IMR-90 (cell line): ENCODE results near the gene PGA5. TPM values are rescaled to one million over a fixed set of nuclear protein-coding genes. Genes with fewer than 3 reads are reported as not detected.

Experiments used
- ATAC-seq: fragments of 200-7000 bp; cut with Tn5 transposase; 2 replicates; pipeline ENCODE4 v1.9.1; 2020; ENCODE audit warnings: low read depth, mild to moderate bottlenecking, moderate library complexity
- BruUV-seq: library from RNA; stranded (reverse); fragments of 400-500 nt; replicated peaks from 2 replicates; lab custom pipeline; 2021; lab: Mats Ljungman, UMichigan
- CTCF ChIA-PET: fragments of 300-600 bp; formaldehyde crosslinking; extraction: SDS; loops from one replicate; lab custom pipeline; 2021; ENCODE audit warnings: antibody characterized with exemption; lab: Yijun Ruan, JAX
- POLR2A ChIA-PET: fragments of 300-600 bp; sonication (Branson Sonifier 250); formaldehyde crosslinking; loops from one replicate; lab custom pipeline; 2022; ENCODE audit warnings: antibody characterized with exemption; ENCODE audit not compliant: unreplicated experiment; lab: Charles Lee
- DNase-seq: peaks from one replicate; pipeline ENCODE4 v3.0.0; 2013
- H2AFZ ChIP-seq: replicated peaks from 2 replicates; pipeline ENCODE3; 2013; ENCODE audit warnings: low read length, mild to moderate bottlenecking; ENCODE audit not compliant: poor library complexity
- H2AK5ac ChIP-seq: 2 replicates; pipeline ENCODE4 v1.6.1; 2013; ENCODE audit warnings: low read depth, low read length, inconsistent platforms
- H2AK9ac ChIP-seq: replicated peaks from 2 replicates; pipeline ENCODE3; 2013; ENCODE audit warnings: mild to moderate bottlenecking, low read depth, low read length, moderate library complexity; ENCODE audit not compliant: poor library complexity
- H2BK120ac ChIP-seq: 2 replicates; pipeline ENCODE4 v1.6.1; 2013; ENCODE audit warnings: low read depth, low read length, inconsistent platforms
- H2BK15ac ChIP-seq: 3 replicates; pipeline ENCODE4 v1.6.1; 2013; ENCODE audit warnings: low read depth, low read length, inconsistent platforms
- H2BK20ac ChIP-seq: 2 replicates; pipeline ENCODE4 v1.6.1; 2013; ENCODE audit warnings: low read depth, mild to moderate bottlenecking, inconsistent platforms, low read length, moderate library complexity
- H2BK5ac ChIP-seq: 2 replicates; pipeline ENCODE4 v1.6.1; 2013; ENCODE audit warnings: mild to moderate bottlenecking, low read depth, low read length, inconsistent platforms; ENCODE audit not compliant: poor library complexity, severe bottlenecking
- H3K14ac ChIP-seq: replicated peaks from 2 replicates; pipeline ENCODE4 v1.6.1; 2013; ENCODE audit warnings: low read depth, low read length, inconsistent platforms
- H3K18ac ChIP-seq: 2 replicates; pipeline ENCODE4 v1.6.1; 2013; ENCODE audit warnings: low read depth, low read length, control low read depth
- H3K23ac ChIP-seq: 2 replicates; pipeline ENCODE4 v1.6.1; 2013; ENCODE audit warnings: low read depth, low read length, inconsistent platforms
- H3K27ac ChIP-seq: 2 replicates; pipeline ENCODE4 v1.5.1; 2013; ENCODE audit warnings: mild to moderate bottlenecking, control low read depth, low read length; ENCODE audit not compliant: insufficient read depth
- H3K27me3 ChIP-seq: 2 replicates; pipeline ENCODE4 v1.6.1; 2013; ENCODE audit warnings: low read length; ENCODE audit not compliant: control insufficient read depth, insufficient read depth
- H3K36me3 ChIP-seq: 2 replicates; pipeline ENCODE4 v1.6.1; 2013; ENCODE audit warnings: low read length, mixed read lengths; ENCODE audit not compliant: control insufficient read depth, insufficient read depth
- H3K4ac ChIP-seq: 2 replicates; pipeline ENCODE4 v1.6.1; 2013; ENCODE audit warnings: low read depth, low read length, inconsistent platforms
- H3K4me1 ChIP-seq: 2 replicates; pipeline ENCODE4 v1.6.1; 2013; ENCODE audit warnings: low read length, mixed read lengths; ENCODE audit not compliant: control insufficient read depth, insufficient read depth
- H3K4me2 ChIP-seq: 2 replicates; pipeline ENCODE4 v1.6.1; 2013; ENCODE audit warnings: low read depth, mild to moderate bottlenecking, control low read depth, low read length, moderate library complexity
- H3K4me3 ChIP-seq: 2 replicates; pipeline ENCODE4 v1.5.1; 2013; ENCODE audit warnings: low read depth, mild to moderate bottlenecking, control low read depth, low read length, moderate library complexity; ENCODE audit not compliant: insufficient read depth
- H3K56ac ChIP-seq: 2 replicates; pipeline ENCODE4 v1.6.1; 2013; ENCODE audit warnings: low read length, inconsistent platforms; ENCODE audit not compliant: insufficient read depth; ENCODE audit errors: extremely low read depth
- H3K79me1 ChIP-seq, 2 experiments: 2 replicates each; pipeline ENCODE4 v1.6.1; 2013; ENCODE audit warnings: low read length in 2 of 2, inconsistent platforms in 1 of 2, low read depth in 1 of 2
- H3K9ac ChIP-seq: 2 replicates; pipeline ENCODE4 v1.6.1; 2013; ENCODE audit warnings: low read depth, low read length, control low read depth
- H3K9me1 ChIP-seq: 2 replicates; pipeline ENCODE4 v1.6.1; 2013; ENCODE audit warnings: low read length, inconsistent platforms; ENCODE audit not compliant: insufficient read depth
- H3K9me3 ChIP-seq: 2 replicates; pipeline ENCODE4 v1.6.1; 2013; ENCODE audit warnings: low read length; ENCODE audit not compliant: control insufficient read depth, insufficient read depth
- H4K20me1 ChIP-seq: 2 replicates; pipeline ENCODE4 v1.6.1; 2013; ENCODE audit warnings: low read length, inconsistent platforms; ENCODE audit not compliant: insufficient read depth
- H4K5ac ChIP-seq: 2 replicates; pipeline ENCODE4 v1.6.1; 2013; ENCODE audit warnings: mild to moderate bottlenecking, low read depth, low read length, control low read depth
- H4K8ac ChIP-seq, 2 experiments: 2 replicates each; pipeline ENCODE4 v1.6.1; 2013; ENCODE audit warnings: low read depth in 2 of 2, low read length in 2 of 2, control low read depth in 1 of 2, inconsistent platforms in 1 of 2
- H4K91ac ChIP-seq: 2 replicates; pipeline ENCODE4 v1.6.1; 2013; ENCODE audit warnings: low read depth, low read length, inconsistent platforms; ENCODE audit not compliant: insufficient read depth
- BHLHE40 ChIP-seq: fragments of 150-350 bp; IDR thresholded peaks from 2 replicates; pipeline ENCODE4 v1.6.1; 2016; ENCODE audit warnings: mild to moderate bottlenecking, low read depth, low read length
- CEBPB ChIP-seq: IDR thresholded peaks from 2 replicates; pipeline ENCODE4 v1.6.1; 2012; ENCODE audit warnings: low read depth, low read length, improper control_type of control experiment
- CHD1 ChIP-seq: IDR thresholded peaks from 2 replicates; pipeline ENCODE4 v1.6.1; 2012; ENCODE audit warnings: low read depth, low read length, improper control_type of control experiment
- MAFK ChIP-seq: IDR thresholded peaks from 2 replicates; pipeline ENCODE4 v1.6.1; 2012; ENCODE audit warnings: low read depth, low read length, improper control_type of control experiment
- NFE2L2 ChIP-seq: fragments of 150-350 bp; IDR thresholded peaks from 2 replicates; pipeline ENCODE4 v1.6.1; 2016; ENCODE audit warnings: low read depth, mild to moderate bottlenecking, low read length
- RCOR1 ChIP-seq: IDR thresholded peaks from 2 replicates; pipeline ENCODE4 v1.6.1; 2012; ENCODE audit warnings: mild to moderate bottlenecking, low read length, improper control_type of control experiment; ENCODE audit not compliant: insufficient replicate concordance
- RFX5 ChIP-seq: IDR thresholded peaks from 2 replicates; pipeline ENCODE4 v1.8.0; 2012; ENCODE audit warnings: low read depth, mild to moderate bottlenecking, low read length, moderate library complexity
- SMC3 ChIP-seq: fragments of 150-350 bp; IDR thresholded peaks from 2 replicates; pipeline ENCODE4 v1.6.1; 2016; ENCODE audit warnings: low read depth, mild to moderate bottlenecking, antibody characterized with exemption, low read length, moderate library complexity
- WGBS, 2 experiments: methylation state at CpG; one replicate each; pipeline versions ENCODE4 v1.1.5 to v1.1.7; 2013; ENCODE audit warnings: missing lambda C conversion rate in 2 of 2; ENCODE audit not compliant: insufficient read length in 1 of 2; ENCODE audit errors: extremely low coverage in 2 of 2; 5-methylcytosine and 5-hydroxymethylcytosine counted together
- dilution Hi-C: fragments of 300-500 bp; cut with HindIII; formaldehyde crosslinking; loops from one replicate; pipeline ENCODE4 v1.14.3; 2018; ENCODE audit warnings: low sequenced_read_pairs; ENCODE audit not compliant: unreplicated experiment
- in situ Hi-C: fragments of 300-500 bp; cut with MboI; formaldehyde crosslinking; loops from 3 replicates; pipeline ENCODE4 v1.14.3; 2019; ENCODE audit warnings: low sequenced_read_pairs, inconsistent platforms, mixed read lengths
- intact Hi-C: fragments of 100-400 bp; cut with micrococcal nuclease; formaldehyde crosslinking; loops from 2 replicates; pipeline ENCODE4 v1.10.0; 2022
- polyA plus RNA-seq, 3 experiments: library from polyadenylated mRNA; depleted of rRNA; stranded (reverse); fragments of >200 nt; gene quantifications; 2 replicates each; pipeline ENCODE4 v1.2.3, GENCODE V29; 2012; ENCODE audit warnings: low replicate concordance in 1 of 3
- total RNA-seq: library from RNA; depleted of rRNA; stranded (reverse); fragments of >200 nt; gene quantifications from 2 replicates; pipeline ENCODE4 v1.2.3, GENCODE V29; 2012
- TF ChIP-seq, protein P1 (sequence below): fragments of 150-350 bp; IDR thresholded peaks from 2 replicates; pipeline ENCODE4 v1.6.1; 2017; ENCODE audit warnings: mild to moderate bottlenecking, antibody characterized with exemption, low read length, low read depth
- TF ChIP-seq, protein P2 (sequence below): fragments of 150-350 bp; IDR thresholded peaks from 2 replicates; pipeline ENCODE4 v1.6.1; 2016; ENCODE audit warnings: low read depth, mild to moderate bottlenecking, low read length, moderate library complexity, borderline replicate concordance

Gene PGA5
- total and polyA plus RNA-seq, 2 of the 4 experiments (the other 2 are of a cell fraction) = not detected

DNA sequence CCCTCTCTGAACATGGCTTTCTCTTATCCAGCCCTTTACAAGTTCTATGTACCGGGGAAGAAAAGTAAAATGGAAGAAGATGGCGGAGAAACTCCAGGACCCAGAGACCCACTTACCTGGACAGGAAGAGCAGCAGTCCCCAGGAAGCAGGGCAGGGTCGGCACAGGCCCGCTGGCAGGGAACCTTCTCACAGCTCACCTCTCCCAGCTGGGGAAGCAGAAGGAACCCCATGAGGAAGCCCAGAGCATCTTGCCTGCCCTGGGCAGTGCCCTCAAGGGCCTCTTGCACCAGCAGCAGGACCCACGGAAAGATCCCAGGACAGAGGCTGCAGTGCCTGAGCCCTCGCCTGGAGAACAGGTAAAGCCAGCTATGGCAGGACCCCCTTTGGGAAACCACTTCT, 23.4 kb downstream of the PGA5 start:
- H3K27me3 ChIP-seq = no peaks in the 10 kb centered on the region
- no peak overlapping the region for H3K4me3 ChIP-seq
- no peak overlapping the region for H3K18ac ChIP-seq
- no peak overlapping the region for H3K27ac ChIP-seq
- no peaks in the 10 kb centered on the region for H3K4me1 ChIP-seq
- BruUV-seq = no TSS peak
- no peak overlapping the region for H3K4me2 ChIP-seq
- DNase-seq (no peak), ATAC-seq (no peak)
- in situ Hi-C loops = no loop called here
- no peak overlapping the region for H3K56ac ChIP-seq
- no peak overlapping the region for H2BK20ac ChIP-seq
- ChIA-PET CTCF (no interaction called here), POLR2A (no interaction called here)
- no peaks in the 10 kb centered on the region; the same call in 1 of the 2 replicates for H3K9me1 ChIP-seq
- H3K4ac ChIP-seq = no peak overlapping the region
- intact Hi-C loops = no loop called here
- no peak overlapping the region for H2AK9ac ChIP-seq
- H3K9ac ChIP-seq = no peak overlapping the region
- H4K20me1 ChIP-seq = no peaks in the 10 kb centered on the region
- H3K79me1 ChIP-seq = no peaks in the 10 kb centered on the region
- no peak overlapping the region for H2BK120ac ChIP-seq
- no peak overlapping the region for H4K5ac ChIP-seq
- no peak overlapping the region for H2AFZ ChIP-seq
- no peak overlapping the region for H4K8ac ChIP-seq
- H4K91ac ChIP-seq = no peak overlapping the region
- TF ChIP-seq CHD1 (no peak), CEBPB (no peak), BHLHE40 (no peak), MAFK (no peak), NFE2L2 (no peak), SMC3 (no peak), RCOR1 (no peak), RFX5 (no peak)
- TF ChIP-seq, protein P1, sequence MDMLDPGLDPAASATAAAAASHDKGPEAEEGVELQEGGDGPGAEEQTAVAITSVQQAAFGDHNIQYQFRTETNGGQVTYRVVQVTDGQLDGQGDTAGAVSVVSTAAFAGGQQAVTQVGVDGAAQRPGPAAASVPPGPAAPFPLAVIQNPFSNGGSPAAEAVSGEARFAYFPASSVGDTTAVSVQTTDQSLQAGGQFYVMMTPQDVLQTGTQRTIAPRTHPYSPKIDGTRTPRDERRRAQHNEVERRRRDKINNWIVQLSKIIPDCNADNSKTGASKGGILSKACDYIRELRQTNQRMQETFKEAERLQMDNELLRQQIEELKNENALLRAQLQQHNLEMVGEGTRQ = no peak
- TF ChIP-seq, protein P2, sequence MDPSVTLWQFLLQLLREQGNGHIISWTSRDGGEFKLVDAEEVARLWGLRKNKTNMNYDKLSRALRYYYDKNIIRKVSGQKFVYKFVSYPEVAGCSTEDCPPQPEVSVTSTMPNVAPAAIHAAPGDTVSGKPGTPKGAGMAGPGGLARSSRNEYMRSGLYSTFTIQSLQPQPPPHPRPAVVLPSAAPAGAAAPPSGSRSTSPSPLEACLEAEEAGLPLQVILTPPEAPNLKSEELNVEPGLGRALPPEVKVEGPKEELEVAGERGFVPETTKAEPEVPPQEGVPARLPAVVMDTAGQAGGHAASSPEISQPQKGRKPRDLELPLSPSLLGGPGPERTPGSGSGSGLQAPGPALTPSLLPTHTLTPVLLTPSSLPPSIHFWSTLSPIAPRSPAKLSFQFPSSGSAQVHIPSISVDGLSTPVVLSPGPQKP = no peak
- H2AK5ac ChIP-seq = no peak overlapping the region
- no peaks in the 10 kb centered on the region for H3K36me3 ChIP-seq
- dilution Hi-C loops = no loop called here
- no peak overlapping the region for H3K23ac ChIP-seq
- H3K14ac ChIP-seq = no peak overlapping the region
- H3K9me3 ChIP-seq = no peaks in the 10 kb centered on the region
- no peak overlapping the region for H2BK15ac ChIP-seq
- WGBS, 2 experiments = no CpG with 5 or more reads among the region's 6 CpGs
- no peak overlapping the region for H2BK5ac ChIP-seq
